Lung microvascular endothelial cell (primary cell): ENCODE data around the gene LPCAT3. TPM values are rescaled to one million over a fixed set of nuclear protein-coding genes. Genes with fewer than 3 reads are reported as not detected.

Source experiments
- DNase-seq, 2 donors: peaks; one replicate each; pipeline versions ENCODE4 v3.0.0 to v3.0.0-alpha.2; 2010; ENCODE audit warnings: low read depth in 2 of 2
- total RNA-seq: library from RNA; depleted of rRNA; stranded (reverse); fragments of >200 nt; gene quantifications from 2 replicates; pipeline ENCODE4 v1.2.1, GENCODE V29; 2014

The LPCAT3 gene
- total RNA-seq, 1 donor from 2014 or later, result 9.9 TPM

DNA sequence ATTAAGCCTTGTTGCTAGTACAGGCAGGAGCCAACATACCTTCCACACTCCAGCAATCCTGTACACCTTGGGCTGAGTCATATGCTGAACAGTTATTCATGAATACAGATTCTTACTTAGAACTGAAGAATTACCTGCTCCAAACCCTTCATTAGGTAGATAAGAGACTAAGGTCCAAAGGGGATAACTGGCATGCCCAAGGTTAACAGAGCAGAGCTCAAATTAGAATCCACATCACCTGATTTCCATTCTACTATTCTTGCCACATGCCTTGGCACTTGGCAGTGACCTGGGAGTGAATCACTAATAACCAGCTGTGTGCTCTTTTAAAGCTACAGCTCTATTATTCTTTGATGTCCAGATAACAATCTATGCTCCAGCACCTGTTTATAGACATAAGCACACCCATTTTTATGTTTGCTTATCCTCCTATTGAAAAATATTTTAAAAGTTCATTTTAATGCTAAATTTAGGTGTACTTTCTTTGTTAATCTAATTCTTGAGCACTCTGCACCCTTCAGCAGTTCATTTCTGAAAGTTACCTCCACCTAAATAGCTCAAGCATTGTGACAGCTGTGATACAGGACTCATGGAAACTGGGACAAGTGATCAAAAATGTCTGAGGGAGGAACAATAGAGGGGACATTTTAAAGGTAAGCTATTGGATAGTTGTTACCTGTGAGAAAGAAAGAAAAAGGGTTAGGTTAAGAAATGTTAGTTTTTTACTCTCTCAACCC is 19.4 kb downstream of the LPCAT3 start:
- no peak for DNase-seq

DNA sequence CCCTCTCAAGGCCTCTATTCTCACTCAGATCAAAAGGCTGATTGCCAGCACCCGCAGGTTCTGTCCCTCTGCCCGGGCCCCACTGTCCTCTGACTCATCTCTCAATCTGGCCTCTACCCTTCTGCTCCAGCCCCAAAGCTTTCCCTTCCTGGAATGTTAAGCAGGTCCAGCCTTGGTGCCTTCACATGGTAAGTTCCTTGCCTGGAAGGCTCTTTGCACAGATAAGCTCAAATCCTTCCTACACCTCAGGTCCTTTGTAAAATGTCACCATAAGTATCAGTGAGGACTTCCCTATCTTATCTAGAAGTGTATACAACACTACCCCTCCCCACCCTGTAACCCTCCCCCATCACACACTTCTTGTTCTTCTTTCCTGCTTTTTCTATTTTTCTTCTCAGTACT is 22.2 kb downstream of the LPCAT3 start:
- peak in 1 of 2 donors; percentile 32 for DNase-seq

DNA sequence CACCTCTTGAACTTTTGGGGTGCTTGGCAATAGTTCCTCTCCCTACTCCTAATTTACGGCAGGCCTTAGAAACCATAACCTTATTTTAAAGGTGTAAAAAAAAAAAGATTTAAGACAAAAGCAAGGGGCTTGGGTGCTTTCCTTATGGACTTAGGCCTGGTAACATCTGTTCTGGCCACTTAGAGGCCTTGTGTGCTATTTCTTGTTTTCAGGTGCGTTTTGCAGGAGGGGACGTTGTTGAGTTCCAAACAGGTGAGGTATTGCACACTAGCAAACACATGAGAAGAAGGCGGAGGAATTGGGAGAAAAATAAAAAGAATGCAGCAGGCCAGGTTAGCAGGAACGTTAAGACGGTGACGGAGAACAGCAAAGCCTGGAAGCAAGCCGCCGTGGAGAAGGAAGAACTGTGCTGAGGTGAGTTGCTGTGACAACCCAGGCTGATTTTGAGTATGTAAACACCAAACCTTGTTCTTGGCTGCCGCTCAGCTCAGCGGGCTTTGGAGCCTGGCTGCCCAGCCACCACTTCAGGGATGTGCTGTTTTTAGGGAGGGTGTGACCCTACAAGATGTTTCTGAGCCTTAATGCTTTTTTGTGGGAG is 30.2 kb downstream of the LPCAT3 start:
- no peak for DNase-seq

DNA sequence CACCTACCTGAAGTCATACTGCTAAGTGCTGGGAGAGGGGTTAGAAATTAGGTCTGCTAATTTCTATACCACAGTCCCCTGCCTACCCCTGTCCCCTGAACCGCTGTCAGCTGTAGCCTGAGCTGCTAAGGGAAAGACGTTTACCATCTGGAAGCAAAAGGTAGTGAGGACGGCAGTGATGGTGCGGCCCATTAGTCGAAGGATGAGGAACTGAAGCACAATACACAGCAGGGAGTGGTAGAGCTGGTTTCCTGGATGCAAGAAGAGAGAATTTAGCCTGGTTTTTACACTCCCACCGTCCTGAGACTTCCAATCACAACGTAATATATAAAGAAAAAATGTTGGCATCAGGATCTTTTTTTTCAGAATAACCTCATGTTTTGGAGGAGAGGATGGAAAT is 35.7 kb downstream of the LPCAT3 start:
- no peak for DNase-seq

DNA sequence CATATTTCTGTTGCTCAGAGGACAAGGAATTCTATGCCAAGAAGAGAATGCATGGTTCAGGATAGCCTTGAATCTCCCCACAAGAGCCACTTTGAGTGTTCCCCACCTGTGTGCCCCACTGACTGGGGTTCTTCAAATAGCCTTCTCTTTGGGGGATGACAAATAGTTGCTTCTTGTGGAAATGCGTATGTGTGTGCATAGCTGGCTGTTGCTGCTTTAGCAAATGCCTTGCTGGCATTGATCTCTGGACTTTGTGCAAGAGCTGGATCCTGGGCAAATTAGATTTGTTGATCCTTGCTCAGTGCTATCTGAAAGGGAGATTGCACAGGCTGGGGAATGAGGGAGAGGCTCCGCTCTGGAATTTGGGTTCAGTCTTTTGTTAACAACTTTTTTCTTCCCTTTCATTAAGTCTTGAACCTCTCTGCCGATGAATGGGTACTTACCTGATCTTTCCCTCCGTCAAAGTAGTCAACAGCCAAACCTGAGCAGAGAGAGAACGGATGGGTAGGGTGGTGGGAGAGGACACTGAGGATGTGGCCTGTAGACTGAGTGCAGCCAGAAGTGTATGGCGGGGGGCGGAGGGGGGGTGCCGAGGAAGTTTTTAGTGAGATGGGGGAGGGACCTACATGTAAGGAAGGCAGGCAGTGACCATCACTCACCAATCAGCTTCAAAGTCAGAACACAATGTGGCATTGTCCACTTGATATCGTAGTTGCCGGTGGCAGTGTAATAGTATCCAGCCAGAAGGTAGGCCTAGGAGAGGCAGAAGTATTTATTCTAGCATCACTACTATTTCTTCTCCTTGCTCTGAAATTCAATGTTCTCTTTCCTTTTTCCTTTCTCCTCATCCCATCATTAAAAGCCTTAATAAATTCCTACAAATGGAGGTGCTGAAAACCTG is 36.9 kb downstream of the LPCAT3 start:
- no peak for DNase-seq

DNA sequence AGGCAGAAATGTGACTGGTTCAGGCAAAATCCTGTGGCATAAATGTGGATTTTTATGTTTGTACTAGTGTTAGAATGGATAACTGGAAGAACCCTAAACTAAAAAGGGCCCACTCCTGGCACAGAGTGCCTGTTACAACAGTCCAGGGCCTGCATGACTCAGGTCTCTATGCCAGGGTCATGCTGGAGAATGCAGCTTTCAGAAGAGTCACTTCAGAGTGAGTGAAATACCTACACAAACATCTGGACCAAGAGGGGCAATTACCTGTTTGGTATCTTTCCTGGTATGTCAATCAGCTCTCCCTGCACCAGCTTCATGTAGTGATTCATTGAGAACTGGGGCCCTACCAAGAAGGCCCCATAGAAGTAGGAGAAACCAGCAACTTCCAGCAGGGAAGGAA is 37.5 kb downstream of the LPCAT3 start:
- no peak for DNase-seq

DNA sequence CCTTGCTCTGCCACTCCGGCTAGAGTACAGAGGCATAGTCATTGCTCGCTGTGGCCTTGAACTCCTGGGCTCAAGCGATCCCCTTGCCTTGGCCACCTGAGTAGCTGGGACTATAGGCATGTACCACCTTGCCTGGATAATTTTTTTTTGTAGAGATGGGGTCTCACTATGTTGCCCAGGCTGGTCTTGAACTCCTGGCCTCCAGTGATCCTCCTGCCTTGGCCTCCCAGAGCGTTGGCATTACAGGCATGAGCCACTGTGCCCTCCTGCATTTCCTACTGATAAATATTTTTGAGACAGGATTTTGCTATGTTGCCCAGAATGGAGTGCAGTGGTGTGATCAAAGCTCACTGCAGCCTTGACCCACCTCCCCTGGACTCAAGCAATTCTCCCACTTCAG is 38.2 kb downstream of the LPCAT3 start:
- no peak for DNase-seq

DNA sequence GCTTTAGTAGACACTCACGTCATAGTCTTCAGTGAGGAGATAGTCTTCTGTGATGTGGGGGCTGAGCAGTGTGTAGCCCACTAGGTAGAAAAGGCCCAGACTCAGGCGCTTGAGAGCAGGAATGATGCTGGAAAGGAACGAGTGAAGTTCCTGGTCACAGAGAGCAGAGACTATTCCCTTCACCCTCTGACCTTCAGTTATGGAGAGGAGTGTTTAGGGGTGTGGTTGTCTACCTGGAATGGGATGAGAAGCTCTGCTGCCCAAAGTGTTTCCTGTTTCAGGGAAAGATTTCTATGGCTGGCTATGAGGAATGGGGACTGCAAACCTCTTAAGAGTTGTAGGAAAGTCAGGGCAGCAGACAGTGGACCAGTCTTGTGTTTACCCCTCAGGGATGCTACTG is 38.8 kb downstream of the LPCAT3 start:
- no peak for DNase-seq

DNA sequence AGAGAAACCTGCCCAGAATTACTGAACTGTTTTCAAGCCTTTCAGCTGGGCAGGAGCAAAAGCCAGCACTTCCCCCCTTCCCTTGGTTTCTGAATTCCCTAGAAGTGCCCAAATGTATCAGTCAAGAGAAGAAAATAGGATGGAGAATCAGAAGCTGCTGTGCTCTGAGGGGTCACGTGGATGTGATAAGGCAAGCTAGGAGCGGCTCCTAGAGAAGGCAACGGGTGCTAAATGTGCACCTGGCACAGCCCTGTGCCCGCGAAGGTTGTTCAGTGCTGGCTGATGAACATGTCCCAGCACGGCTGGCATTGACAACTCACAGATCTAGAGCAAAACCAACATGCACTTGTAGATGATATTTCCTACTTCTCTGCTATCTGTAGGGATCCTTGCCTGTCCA is 39.3 kb downstream of the LPCAT3 start:
- DNase-seq, result no peak

DNA sequence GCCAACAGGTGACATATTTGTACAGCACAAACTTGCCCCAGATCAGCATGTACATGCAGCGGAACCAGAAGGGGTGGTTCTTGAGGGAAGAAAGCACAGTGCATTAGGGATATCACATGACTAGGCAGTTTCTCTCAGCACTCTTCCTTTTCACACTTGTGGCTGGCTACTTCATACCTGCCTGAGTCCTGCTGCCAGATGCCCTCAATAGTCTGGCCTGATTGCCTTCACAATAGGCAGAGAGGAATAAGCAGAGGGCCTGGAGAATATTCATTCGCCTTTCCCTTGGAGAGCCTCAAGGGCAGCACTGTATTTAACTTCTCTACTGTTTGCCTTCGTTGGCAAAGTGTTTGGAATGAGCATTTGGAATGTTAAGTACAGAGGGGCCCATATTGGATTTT is 39.7 kb downstream of the LPCAT3 start:
- DNase-seq, result no peak

DNA sequence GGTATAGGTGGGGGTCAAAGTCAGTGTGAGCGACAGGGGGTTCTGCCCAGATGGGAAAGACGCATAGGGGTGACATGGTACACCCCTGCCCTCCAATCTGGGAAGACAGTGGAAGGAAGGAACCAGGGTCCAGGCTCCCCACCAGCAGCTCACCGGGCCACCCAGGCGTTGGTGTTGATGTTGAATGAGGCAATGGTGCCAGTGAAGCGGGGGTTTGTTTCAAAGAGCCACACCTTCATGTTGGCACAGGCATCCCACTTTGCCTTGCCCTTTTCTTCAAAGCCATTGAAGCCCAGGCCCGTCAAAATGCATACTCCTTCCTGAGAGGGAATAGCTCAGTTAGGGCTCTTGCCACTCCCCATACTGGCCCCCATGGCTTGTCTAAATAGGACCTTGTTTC is 40.1 kb downstream of the LPCAT3 start:
- DNase-seq, result no peak

DNA sequence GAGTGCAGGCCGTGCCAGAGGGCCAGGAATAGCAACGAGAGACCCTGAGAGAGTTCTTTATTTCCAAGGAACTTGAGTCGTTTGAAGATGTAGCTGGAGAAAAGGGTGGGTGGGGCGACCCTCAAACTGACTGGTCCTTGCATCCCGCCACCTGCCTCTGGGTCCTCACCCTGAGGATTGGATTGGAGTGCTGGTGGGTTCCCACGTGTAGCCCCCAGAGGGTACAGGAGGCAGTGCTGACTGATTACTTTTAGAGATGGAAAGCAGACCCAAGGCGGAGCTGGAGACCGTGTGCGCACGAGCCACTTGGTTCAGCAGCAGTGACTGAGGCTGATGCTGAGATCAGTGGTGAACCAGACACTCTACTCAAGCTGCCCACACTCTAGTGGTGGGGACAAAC is 40.6 kb downstream of the LPCAT3 start:
- DNase-seq, result no peak

DNA sequence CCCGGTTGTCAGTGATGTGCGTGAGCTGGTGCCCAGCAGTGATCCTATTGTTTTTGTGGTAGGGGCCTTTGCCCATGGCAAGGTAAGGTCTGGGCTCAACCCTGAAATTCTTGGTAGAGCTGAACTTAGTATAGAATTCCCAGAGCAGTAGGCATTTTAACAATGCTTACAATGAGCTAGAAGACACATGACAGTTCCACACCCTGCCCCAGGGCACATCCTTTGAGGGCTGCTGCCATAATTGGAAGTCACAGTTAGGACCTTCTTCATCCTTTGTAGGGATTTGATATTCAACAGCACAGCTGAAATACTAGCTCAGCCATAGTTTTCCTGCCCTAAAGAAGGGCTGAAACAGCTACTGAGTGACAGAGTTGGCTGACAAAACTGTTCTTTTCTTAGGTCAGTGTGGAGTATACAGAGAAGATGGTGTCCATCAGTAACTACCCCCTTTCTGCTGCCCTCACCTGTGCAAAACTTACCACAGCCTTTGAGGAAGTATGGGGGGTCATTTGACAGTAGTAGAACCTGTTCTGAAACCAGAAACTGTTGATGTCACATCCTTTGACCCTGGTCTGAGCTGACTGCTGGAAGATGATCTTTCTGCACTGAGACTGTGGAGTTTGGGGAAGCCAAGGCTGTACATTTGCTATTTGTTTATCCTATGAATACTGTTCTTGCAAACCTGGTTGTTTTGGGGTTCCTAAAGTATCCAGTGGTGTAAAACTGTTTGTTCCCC is 42.8 kb downstream of the LPCAT3 start:
- no peak for DNase-seq

DNA sequence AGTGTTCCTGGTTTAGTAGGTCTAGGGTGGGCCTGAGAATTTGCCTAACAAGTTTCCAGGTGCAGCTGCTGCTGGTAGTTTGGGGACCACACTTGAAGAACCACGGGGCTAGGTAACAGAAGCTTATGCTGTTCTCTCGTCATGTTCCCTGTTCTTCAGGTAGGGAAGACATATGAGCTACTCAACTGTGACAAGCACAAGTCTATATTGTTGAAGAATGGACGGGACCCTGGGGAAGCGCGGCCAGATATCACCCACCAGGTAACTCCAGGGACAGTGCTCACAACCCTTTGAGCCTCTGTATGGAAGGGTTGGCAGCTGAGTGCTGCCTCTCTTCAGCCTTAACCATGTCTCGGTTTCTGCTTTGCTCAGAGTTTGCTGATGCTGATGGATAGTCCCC is 44.1 kb downstream of the LPCAT3 start:
- no peak for DNase-seq

DNA sequence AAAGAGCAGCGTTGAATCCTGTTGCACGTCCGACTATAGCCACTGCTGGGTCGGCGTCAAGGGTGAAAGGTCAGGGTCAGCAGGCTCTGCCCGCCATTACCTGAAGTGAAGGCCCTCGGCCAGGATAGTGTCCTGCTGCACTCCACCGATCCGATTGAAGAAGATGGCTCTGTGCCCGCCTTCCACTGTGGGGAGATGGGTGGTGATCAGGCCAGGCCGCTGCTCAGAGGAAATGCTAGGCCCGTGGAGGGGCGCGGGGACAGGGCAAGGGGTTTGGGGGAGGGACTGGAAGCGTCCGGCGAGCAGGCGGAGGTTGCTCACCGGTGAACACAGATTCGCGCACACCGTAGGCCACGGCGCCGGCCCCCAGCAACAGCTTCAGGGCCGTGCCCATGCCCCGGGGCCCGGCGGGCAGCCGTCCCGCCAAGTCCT is 48.2 kb downstream of the LPCAT3 start:
- DNase-seq, result no peak

DNA sequence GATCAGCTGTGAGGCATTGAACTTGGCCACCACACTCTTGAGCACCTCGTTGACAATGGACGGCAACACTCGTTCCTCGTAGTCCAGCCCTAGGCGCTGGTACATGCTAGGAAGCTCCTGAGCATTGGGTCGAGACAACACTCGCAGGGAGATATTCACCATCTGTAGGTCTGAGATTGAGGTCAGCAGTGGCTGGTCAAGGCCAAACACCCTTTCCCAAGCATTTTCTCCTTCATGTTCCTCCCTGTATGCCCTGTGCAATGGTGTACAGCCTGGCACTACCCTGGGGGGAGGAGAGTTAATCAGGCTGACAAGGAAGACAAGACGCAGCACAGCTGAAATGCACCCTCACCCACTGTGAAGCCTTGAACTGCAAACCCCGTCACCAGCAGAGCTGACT is 49.9 kb downstream of the LPCAT3 start:
- peak in 1 of 2 donors; percentile 0 for DNase-seq

DNA sequence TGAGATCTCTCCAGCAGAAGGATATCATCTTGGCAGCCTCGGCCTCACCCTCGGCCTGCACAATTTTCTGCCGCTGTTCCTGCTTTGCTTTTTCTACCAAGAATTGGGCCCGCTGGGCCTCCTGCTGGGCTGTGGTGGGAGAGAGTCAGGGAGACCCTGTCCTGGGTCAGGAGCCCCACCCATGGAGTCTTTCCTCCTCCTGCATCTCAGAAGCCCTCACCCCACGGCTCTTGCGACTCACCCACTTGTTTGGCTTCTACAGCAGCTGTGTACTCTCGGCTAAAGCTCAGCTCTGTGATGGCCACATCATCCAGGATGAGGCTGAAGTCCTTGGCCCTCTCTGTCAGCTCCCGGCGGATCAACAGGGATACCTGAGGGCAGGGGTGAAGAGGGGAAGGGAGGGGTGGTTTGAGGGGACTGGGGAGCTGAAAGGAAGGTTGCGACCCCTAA is 50.6 kb downstream of the LPCAT3 start:
- no peak for DNase-seq

DNA sequence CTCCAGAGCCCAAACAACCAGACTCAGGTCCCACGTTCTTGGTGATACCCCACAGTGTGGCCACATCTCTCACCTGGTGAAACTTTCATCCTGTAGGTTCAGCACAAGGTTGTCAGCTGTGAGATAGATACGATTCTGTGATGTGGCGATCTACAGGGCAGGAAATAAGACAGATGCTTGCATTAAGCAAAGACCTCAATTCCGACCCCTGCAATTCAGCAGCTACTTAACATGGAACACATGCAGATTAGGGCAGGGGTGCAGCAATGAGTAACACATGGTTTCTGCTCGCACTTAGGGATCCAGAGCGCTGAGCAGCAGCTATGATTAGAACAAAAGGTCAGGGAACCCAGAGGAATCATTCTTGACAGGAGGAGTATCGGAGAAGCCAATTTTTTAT is 51.9 kb downstream of the LPCAT3 start:
- DNase-seq, result no peak

DNA sequence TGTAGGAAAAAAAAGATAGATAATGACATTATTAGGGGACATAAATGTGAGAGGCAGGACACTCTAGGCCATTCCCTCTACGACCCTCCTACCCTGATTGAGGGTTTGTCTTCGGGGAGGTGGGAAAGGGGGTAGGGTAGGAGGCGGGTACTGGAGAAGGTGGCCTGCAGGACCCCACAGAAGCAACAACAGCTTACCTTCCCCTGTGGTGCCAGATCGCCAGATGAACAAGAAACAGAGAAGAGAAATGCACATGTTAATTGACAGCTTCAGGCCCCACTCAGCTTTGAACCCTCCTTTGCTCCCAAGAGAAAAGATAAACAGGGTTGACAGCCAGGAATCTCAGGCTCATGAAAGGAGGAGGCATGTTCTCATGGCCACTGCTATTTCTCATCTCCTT is 52.6 kb downstream of the LPCAT3 start:
- DNase-seq, result no peak

DNA sequence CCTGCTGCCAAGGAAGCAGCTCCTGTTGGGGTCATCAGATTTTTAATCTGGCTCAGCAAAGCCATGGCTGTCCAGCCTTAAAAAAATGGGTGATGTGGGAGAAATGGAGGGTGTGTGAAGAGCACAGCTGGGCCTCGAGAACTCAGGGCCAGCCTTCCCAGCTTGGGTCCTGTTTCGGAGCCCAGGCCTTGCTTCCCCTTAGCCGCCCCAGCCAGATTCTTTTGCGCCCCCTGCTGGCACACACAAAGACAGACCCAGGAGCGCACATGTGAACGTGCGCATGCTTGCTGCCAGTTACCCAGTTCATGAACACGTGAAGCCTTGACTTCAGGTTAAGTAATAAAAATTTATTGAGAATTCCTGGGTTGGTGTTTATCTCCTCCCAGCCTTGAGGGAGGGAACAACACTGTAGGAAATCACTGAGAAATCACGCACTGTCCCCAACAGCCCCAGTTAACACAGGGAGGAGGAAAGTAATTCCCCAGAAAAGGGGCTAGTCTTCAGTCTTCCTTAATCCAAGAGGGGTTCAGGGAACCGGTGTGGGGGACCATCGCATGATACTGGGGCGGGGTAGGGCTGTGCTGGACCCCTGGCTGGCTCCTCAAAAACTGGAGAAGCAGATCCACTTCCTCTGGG is 53.1 kb downstream of the LPCAT3 start:
- peak; percentile 92 for DNase-seq

DNA sequence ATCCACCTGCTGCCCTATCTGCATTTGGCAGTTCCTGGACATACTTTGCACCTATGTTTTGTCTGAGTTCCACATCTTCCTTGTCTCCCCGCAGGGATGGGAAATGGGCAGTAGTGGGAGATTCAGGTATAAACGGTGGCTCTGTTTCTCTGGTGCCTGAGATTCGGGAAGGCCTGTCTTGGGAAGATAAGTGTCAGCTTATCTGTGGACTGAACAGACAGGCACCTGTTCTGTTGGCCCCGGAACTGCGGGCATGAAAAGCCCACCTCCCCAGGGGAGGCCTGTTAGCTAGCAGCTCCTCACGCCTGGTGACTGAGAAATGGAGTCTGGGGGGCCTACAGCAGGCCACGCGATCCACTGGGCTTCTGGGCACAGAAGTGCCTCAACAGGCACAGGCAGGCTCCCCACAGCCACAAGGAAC is 53.7 kb downstream of the LPCAT3 start:
- DNase-seq, result no peak
